Renal cortical epithelial cell (primary cell): ENCODE results near the gene FBN3. TPM values are rescaled to one million over a fixed set of nuclear protein-coding genes. Genes with fewer than 3 reads are reported as not detected.
"Not testable (repeated sequence)": the region's sequence is repeated elsewhere in the genome, so short reads cannot be mapped to it uniquely, and the experiment has no call there.

ENCODE experiments used
- DNase-seq: peaks from one replicate; pipeline ENCODE4 v3.0.0-alpha.2; 2011; ENCODE audit warnings: low read depth
- total RNA-seq: library from RNA; depleted of rRNA; stranded (reverse); fragments of >200 nt; gene quantifications from 2 replicates; pipeline ENCODE4 v1.2.3, GENCODE V29; 2014

FBN3 gene
- total RNA-seq, 1 donor from 2014 or later, result under 0.01 TPM

- no peak for DNase-seq
Measured at GRCh38 chr19:8117991-8118390, 31.4 kb downstream of the FBN3 start.

- no peak for DNase-seq
Measured at GRCh38 chr19:8116437-8117293, 32.7 kb downstream of the FBN3 start.

- DNase-seq, result no peak
Measured at GRCh38 chr19:8115805-8116396, 33.5 kb downstream of the FBN3 start.

GRCh38 chr19:8113017-8113416, 36.4 kb downstream of the FBN3 start:
- peak; percentile 9 for DNase-seq

GRCh38 chr19:8111376-8111775, 38.0 kb downstream of the FBN3 start:
- no peak for DNase-seq

- DNase-seq, result no peak
Measured at GRCh38 chr19:8110931-8111330, 38.5 kb downstream of the FBN3 start.

GRCh38 chr19:8109890-8110662, 39.3 kb downstream of the FBN3 start:
- no peak for DNase-seq

GRCh38 chr19:8109455-8109854, 39.9 kb downstream of the FBN3 start:
- no peak for DNase-seq

- DNase-seq, result no peak
Measured at GRCh38 chr19:8108560-8109445, 40.6 kb downstream of the FBN3 start.

GRCh38 chr19:8107301-8107903, 42.0 kb downstream of the FBN3 start:
- no peak for DNase-seq

GRCh38 chr19:8105471-8105870, 43.9 kb downstream of the FBN3 start:
- DNase-seq, result no peak

- DNase-seq, result not testable (repeated sequence)
Measured at GRCh38 chr19:8101910-8102309, 47.5 kb downstream of the FBN3 start.

- DNase-seq, result no peak
Measured at GRCh38 chr19:8101311-8101710, 48.1 kb downstream of the FBN3 start.

GRCh38 chr19:8097681-8098567, 51.5 kb downstream of the FBN3 start:
- DNase-seq, result no peak

- DNase-seq, result no peak
Measured at GRCh38 chr19:8097198-8097597, 52.2 kb downstream of the FBN3 start.

- no peak for DNase-seq
Measured at GRCh38 chr19:8096071-8096470, 53.3 kb downstream of the FBN3 start.

- no peak for DNase-seq
Measured at GRCh38 chr19:8095354-8095886, 54.0 kb downstream of the FBN3 start.

GRCh38 chr19:8094336-8094735, 55.1 kb downstream of the FBN3 start:
- no peak for DNase-seq

- DNase-seq, result no peak
Measured at GRCh38 chr19:8093740-8094139, 55.7 kb downstream of the FBN3 start.

- no peak for DNase-seq
Measured at GRCh38 chr19:8090950-8091349, 58.4 kb downstream of the FBN3 start.
